Astrocyte (in vitro differentiated cells and primary cell): Measurements from ENCODE around the gene VAT1L. TPM values are rescaled to one million over a fixed set of nuclear protein-coding genes. Genes with fewer than 3 reads are reported as not detected.

ENCODE experiments used
- DNase-seq: peaks from one replicate; pipeline ENCODE4 v3.0.0-alpha.2; 2010; ENCODE audit warnings: low read depth
- FAIRE-seq: peaks from 2 replicates; lab custom pipeline; 2011; peaks lifted over from hg19 to GRCh38; lab: Jason Lieb, UNC
- H2AFZ ChIP-seq: 2 replicates; pipeline ENCODE4 v1.6.0; 2012; ENCODE audit warnings: low read depth, low read length, inconsistent platforms
- H3K27ac ChIP-seq: 2 replicates; pipeline ENCODE4 v1.5.1; 2011; ENCODE audit warnings: low read depth, low read length, inconsistent platforms
- H3K27me3 ChIP-seq: 2 replicates; pipeline ENCODE4 v1.6.0; 2011; ENCODE audit warnings: low read length, inconsistent platforms; ENCODE audit not compliant: insufficient read depth
- H3K36me3 ChIP-seq: 2 replicates; pipeline ENCODE4 v1.5.1; 2011; ENCODE audit warnings: low read length, inconsistent platforms; ENCODE audit not compliant: insufficient read depth
- H3K4me1 ChIP-seq: 2 replicates; pipeline ENCODE4 v1.5.1; 2011; ENCODE audit warnings: low read length, inconsistent platforms; ENCODE audit not compliant: insufficient read depth
- H3K4me2 ChIP-seq: 2 replicates; pipeline ENCODE4 v1.6.0; 2012; ENCODE audit warnings: low read length, inconsistent platforms
- H3K4me3 ChIP-seq: 2 replicates; pipeline ENCODE4 v1.5.1; 2011; ENCODE audit warnings: low read depth, mild to moderate bottlenecking, low read length, inconsistent platforms; ENCODE audit not compliant: insufficient read depth
- H3K79me2 ChIP-seq: 2 replicates; pipeline ENCODE4 v1.6.0; 2012; ENCODE audit warnings: mild to moderate bottlenecking, low read length, inconsistent platforms; ENCODE audit not compliant: insufficient read depth
- H3K9ac ChIP-seq: 2 replicates; pipeline ENCODE4 v1.6.0; 2012; ENCODE audit warnings: mild to moderate bottlenecking, low read length, inconsistent platforms
- H3K9me3 ChIP-seq: 2 replicates; pipeline ENCODE4 v1.5.1; 2012; ENCODE audit warnings: low read depth, mild to moderate bottlenecking, low read length, inconsistent platforms; ENCODE audit not compliant: insufficient read depth
- H4K20me1 ChIP-seq: 2 replicates; pipeline ENCODE4 v1.6.0; 2012; ENCODE audit warnings: low read length, inconsistent platforms; ENCODE audit not compliant: insufficient read depth
- H3K27ac Mint-ChIP-seq: one replicate; pipeline ENCODE4 v1.8.0; 2021; ENCODE audit warnings: mild to moderate bottlenecking, mixed read lengths; ENCODE audit not compliant: unreplicated experiment
- H3K27me3 Mint-ChIP-seq: one replicate; pipeline ENCODE4 v1.8.0; 2021; ENCODE audit warnings: low read depth, mixed read lengths; ENCODE audit not compliant: unreplicated experiment
- H3K36me3 Mint-ChIP-seq: one replicate; pipeline ENCODE4 v1.8.0; 2021; ENCODE audit warnings: low read depth, mixed read lengths; ENCODE audit not compliant: unreplicated experiment
- H3K4me1 Mint-ChIP-seq: one replicate; pipeline ENCODE4 v1.8.0; 2021; ENCODE audit warnings: low read depth, mixed read lengths; ENCODE audit not compliant: unreplicated experiment
- H3K4me3 Mint-ChIP-seq: one replicate; pipeline ENCODE4 v1.8.0; 2021; ENCODE audit warnings: mild to moderate bottlenecking, moderate library complexity, mixed read lengths; ENCODE audit not compliant: unreplicated experiment
- H3K9me3 Mint-ChIP-seq: one replicate; pipeline ENCODE4 v1.8.0; 2021; ENCODE audit warnings: mild to moderate bottlenecking, mixed read lengths; ENCODE audit not compliant: unreplicated experiment
- EZH2 ChIP-seq: IDR thresholded peaks from 2 replicates; pipeline ENCODE4 v1.6.1; 2012; ENCODE audit warnings: mild to moderate bottlenecking, low read length, inconsistent platforms; ENCODE audit not compliant: insufficient read depth
- total RNA-seq: library from RNA; stranded (reverse); gene quantifications from 2 replicates; pipeline ENCODE4 v1.2.1, GENCODE V29; 2021
- TF ChIP-seq, protein P1 (sequence below): IDR thresholded peaks from 2 replicates; pipeline ENCODE4 v1.5.1; 2011; ENCODE audit warnings: low read depth, mild to moderate bottlenecking, inconsistent platforms, low read length, moderate library complexity; ENCODE audit not compliant: insufficient read depth

The VAT1L gene
- total RNA-seq, 1 donor from 2014 or later, result 3.3 TPM

DNA sequence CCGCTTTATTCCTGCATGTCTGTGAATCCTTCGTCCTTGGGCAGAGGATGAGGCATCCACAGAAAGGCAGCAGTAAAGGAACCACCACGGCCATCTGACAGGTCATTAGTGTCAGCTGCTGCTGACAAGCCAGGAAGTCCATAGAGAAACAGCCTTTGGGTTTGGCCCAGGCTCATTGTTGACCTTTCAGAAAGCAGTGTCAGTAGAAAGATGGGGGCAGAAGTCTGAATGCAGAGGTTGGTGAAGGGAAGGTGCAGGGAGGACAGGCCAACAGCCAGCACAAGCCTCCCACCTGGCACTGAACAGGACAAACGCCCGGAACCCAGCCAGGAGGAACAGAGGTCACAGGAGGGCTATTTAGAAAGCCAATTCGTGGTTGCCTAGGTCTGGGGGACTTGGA is 105.8 kb downstream of the VAT1L start:
- H3K9ac ChIP-seq, result no peak overlapping the region
- FAIRE-seq, result no peak
- H3K27ac ChIP-seq, result no peak overlapping the region
- Mint-ChIP-seq H3K4me1 (peaks cover 6% of the 10 kb centered on the region), H3K4me3 (no peak overlapping the region), H3K36me3 (no peaks in the 10 kb centered on the region), H3K9me3 (no peaks in the 10 kb centered on the region), H3K27me3 (peaks cover 6% of the 10 kb centered on the region), H3K27ac (no peak overlapping the region)
- no peaks in the 10 kb centered on the region for H3K79me2 ChIP-seq
- no peak overlapping the region for H2AFZ ChIP-seq
- H3K4me3 ChIP-seq, result no peak overlapping the region
- no peaks in the 10 kb centered on the region for H3K36me3 ChIP-seq
- no peak overlapping the region for H3K4me2 ChIP-seq
- no peaks in the 10 kb centered on the region for H3K9me3 ChIP-seq
- peaks cover 7% of the 10 kb centered on the region for H3K4me1 ChIP-seq
- no peak for DNase-seq
- H3K27me3 ChIP-seq, result no peaks in the 10 kb centered on the region
- no peak for TF ChIP-seq EZH2
- TF ChIP-seq, protein P1, sequence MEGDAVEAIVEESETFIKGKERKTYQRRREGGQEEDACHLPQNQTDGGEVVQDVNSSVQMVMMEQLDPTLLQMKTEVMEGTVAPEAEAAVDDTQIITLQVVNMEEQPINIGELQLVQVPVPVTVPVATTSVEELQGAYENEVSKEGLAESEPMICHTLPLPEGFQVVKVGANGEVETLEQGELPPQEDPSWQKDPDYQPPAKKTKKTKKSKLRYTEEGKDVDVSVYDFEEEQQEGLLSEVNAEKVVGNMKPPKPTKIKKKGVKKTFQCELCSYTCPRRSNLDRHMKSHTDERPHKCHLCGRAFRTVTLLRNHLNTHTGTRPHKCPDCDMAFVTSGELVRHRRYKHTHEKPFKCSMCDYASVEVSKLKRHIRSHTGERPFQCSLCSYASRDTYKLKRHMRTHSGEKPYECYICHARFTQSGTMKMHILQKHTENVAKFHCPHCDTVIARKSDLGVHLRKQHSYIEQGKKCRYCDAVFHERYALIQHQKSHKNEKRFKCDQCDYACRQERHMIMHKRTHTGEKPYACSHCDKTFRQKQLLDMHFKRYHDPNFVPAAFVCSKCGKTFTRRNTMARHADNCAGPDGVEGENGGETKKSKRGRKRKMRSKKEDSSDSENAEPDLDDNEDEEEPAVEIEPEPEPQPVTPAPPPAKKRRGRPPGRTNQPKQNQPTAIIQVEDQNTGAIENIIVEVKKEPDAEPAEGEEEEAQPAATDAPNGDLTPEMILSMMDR, result no peak
- H4K20me1 ChIP-seq, result no peaks in the 10 kb centered on the region

- no peaks in the 10 kb centered on the region for H3K27me3 ChIP-seq
- H3K27me3 Mint-ChIP-seq, result peaks cover 13% of the 10 kb centered on the region
- H2AFZ ChIP-seq, result no peak overlapping the region
- no peak for TF ChIP-seq EZH2
- TF ChIP-seq, protein P1, result no peak
- H3K4me3 Mint-ChIP-seq, result no peak overlapping the region
- H3K9me3 Mint-ChIP-seq, result no peaks in the 10 kb centered on the region
- FAIRE-seq (no peak), DNase-seq (no peak)
- peaks cover 7% of the 10 kb centered on the region for H3K4me1 ChIP-seq
- no peaks in the 10 kb centered on the region for H3K36me3 Mint-ChIP-seq
- no peak overlapping the region for H3K27ac ChIP-seq
- peaks cover 6% of the 10 kb centered on the region for H3K4me1 Mint-ChIP-seq
- H3K9me3 ChIP-seq, result no peaks in the 10 kb centered on the region
- H3K27ac Mint-ChIP-seq, result no peak overlapping the region
- H3K9ac ChIP-seq, result no peak overlapping the region
- no peak overlapping the region for H3K4me3 ChIP-seq
- no peak overlapping the region for H3K4me2 ChIP-seq
- H3K79me2 ChIP-seq, result no peaks in the 10 kb centered on the region
- no peaks in the 10 kb centered on the region for H3K36me3 ChIP-seq
- H4K20me1 ChIP-seq, result no peaks in the 10 kb centered on the region
Measured at GRCh38 chr16:77895962-77896361, 107.6 kb downstream of the VAT1L start.

DNA sequence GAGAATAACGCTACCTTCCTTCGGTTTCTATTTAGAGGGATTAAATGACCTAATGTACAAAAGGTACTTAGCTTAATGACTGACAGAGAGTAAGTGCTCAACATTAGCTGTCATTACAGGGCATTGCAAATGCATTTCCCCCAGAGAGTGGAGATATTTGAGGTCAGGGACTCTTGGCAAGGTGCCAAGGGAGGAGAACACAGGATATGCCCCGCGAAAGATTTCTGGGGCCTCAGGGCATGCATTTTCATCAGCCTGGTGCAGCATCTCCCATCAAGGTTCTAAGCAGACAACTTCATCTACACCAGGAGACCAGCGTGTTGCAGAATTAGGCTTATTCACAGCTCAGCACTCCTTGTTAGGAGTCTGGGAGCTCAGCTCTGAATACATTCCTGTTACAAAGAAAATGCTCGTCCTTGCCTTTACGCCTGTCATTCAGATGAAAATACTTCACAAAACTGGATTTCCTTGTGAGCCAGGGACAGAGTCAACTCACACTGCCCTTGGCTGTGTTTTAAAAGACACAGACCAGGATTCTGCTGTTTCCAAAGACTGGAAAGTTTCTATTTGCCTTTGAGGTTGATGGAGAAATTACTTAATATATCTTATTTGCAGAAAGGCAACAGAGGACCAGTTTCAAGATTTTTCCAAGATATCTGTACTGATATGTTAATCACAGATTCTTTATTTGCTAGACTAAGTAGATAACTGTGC is 108.2 kb downstream of the VAT1L start:
- no peak overlapping the region for H3K4me3 Mint-ChIP-seq
- H3K4me1 Mint-ChIP-seq, result peaks cover 6% of the 10 kb centered on the region
- Histone ChIP-seq H3K27me3 (no peaks in the 10 kb centered on the region), H3K9ac (no peak overlapping the region), H3K79me2 (no peaks in the 10 kb centered on the region), H3K27ac (no peak overlapping the region), H3K9me3 (no peaks in the 10 kb centered on the region), H3K36me3 (no peaks in the 10 kb centered on the region), H3K4me1 (peaks cover 7% of the 10 kb centered on the region), H2AFZ (no peak overlapping the region), H3K4me3 (no peak overlapping the region), H4K20me1 (no peaks in the 10 kb centered on the region), H3K4me2 (no peak overlapping the region)
- no peaks in the 10 kb centered on the region for H3K9me3 Mint-ChIP-seq
- no peaks in the 10 kb centered on the region for H3K36me3 Mint-ChIP-seq
- H3K27me3 Mint-ChIP-seq, result peaks cover 11% of the 10 kb centered on the region
- DNase-seq (no peak), FAIRE-seq (no peak)
- no peak overlapping the region for H3K27ac Mint-ChIP-seq
- no peak for TF ChIP-seq EZH2
- TF ChIP-seq, protein P1, result no peak
